Measurements from ENCODE around the gene CLRN1. TPM values are rescaled to one million over a fixed set of nuclear protein-coding genes. Genes with fewer than 3 reads are reported as not detected.

The CLRN1 gene
- total RNA-seq, 1 donor from 2014 or later: not detected

- no peaks in the 10 kb centered on the region for H3K9me3 Mint-ChIP-seq (ENCODE audit: low read depth)
- no peak for DNase-seq (ENCODE audit: low spot score, unreplicated experiment)
- peaks cover 10% of the 10 kb centered on the region for H3K27me3 Mint-ChIP-seq
- H3K27ac Mint-ChIP-seq: no peak overlapping the region
- no peaks in the 10 kb centered on the region for H3K4me1 Mint-ChIP-seq (ENCODE audit: low read depth)
- no peaks in the 10 kb centered on the region for H3K36me3 Mint-ChIP-seq (ENCODE audit: insufficient read depth)
- no peak overlapping the region for H3K4me3 Mint-ChIP-seq (ENCODE audit: low read depth)
- no peak for TF ChIP-seq CTCF (IDR thresholded peaks at IDR 0.05; ENCODE audit: unreplicated experiment)
Measured at GRCh38 chr3:150930839-150931238, 41.7 kb downstream of the CLRN1 start.

DNA sequence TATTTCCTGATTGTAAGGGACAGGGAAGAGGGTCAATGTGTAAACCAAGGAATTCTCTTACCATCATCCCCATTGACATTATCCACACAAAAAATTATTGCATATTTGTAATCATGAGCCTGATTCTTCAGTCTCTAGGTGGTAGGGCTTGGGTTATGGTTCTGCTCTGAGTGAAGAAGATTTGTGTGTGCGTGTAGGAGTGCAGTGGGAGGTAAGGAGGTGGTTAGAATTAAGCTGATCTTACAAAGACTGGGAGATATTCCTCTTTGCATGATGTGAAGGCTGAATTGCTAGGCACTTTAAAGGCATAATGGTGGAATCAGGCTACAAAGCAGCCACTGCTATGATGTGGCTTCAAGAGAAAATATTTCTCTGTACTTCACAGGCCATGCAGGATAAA lies 44.3 kb downstream of the CLRN1 start:
- Mint-ChIP-seq H3K36me3 (ENCODE audit: insufficient read depth) (no peaks in the 10 kb centered on the region), H3K4me3 (ENCODE audit: low read depth) (no peak overlapping the region), H3K27ac (no peak overlapping the region), H3K27me3 (peaks cover 12% of the 10 kb centered on the region), H3K9me3 (ENCODE audit: low read depth) (no peaks in the 10 kb centered on the region), H3K4me1 (ENCODE audit: low read depth) (no peaks in the 10 kb centered on the region)
- no peak for DNase-seq (ENCODE audit: low spot score, unreplicated experiment)
- TF ChIP-seq CTCF (IDR thresholded peaks at IDR 0.05; ENCODE audit: unreplicated experiment): no peak

DNA sequence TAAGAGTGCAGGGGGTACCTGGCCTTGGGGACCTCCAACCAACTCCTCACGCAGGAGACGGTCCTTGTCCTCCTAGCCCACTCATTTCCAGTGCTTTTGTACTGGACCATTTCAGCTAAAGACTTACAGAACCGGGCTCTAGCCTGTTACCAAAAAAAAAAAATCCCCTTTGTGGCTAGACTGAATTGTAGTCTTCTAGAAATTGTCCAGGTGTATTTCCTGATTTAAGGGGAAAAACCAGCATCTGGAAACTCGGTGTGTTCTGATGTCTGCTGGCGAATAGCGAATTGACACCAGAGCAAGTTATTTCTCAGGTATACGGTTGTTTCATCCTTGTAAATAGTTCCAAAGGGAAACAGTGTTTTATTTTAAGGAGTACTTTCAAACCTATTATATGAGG lies 46.2 kb downstream of the CLRN1 start:
- Mint-ChIP-seq H3K27ac (no peak overlapping the region), H3K4me3 (ENCODE audit: low read depth) (no peak overlapping the region), H3K27me3 (peaks cover 15% of the 10 kb centered on the region), H3K9me3 (ENCODE audit: low read depth) (no peaks in the 10 kb centered on the region), H3K36me3 (ENCODE audit: insufficient read depth) (no peaks in the 10 kb centered on the region), H3K4me1 (ENCODE audit: low read depth) (no peaks in the 10 kb centered on the region)
- no peak for TF ChIP-seq CTCF (IDR thresholded peaks at IDR 0.05; ENCODE audit: unreplicated experiment)
- no peak for DNase-seq (ENCODE audit: low spot score, unreplicated experiment)

- H3K4me1 Mint-ChIP-seq (ENCODE audit: low read depth): no peaks in the 10 kb centered on the region
- H3K36me3 Mint-ChIP-seq (ENCODE audit: insufficient read depth): no peaks in the 10 kb centered on the region
- peaks cover 15% of the 10 kb centered on the region for H3K27me3 Mint-ChIP-seq
- DNase-seq (ENCODE audit: low spot score, unreplicated experiment): peak; percentile 60
- TF ChIP-seq CTCF (IDR thresholded peaks at IDR 0.05; ENCODE audit: unreplicated experiment): peak; percentile 86
- H3K4me3 Mint-ChIP-seq (ENCODE audit: low read depth): peak overlapping the region; percentile 48
- no peaks in the 10 kb centered on the region for H3K9me3 Mint-ChIP-seq (ENCODE audit: low read depth)
- no peak overlapping the region for H3K27ac Mint-ChIP-seq
Measured at GRCh38 chr3:150925751-150926201, 46.8 kb downstream of the CLRN1 start.

DNA sequence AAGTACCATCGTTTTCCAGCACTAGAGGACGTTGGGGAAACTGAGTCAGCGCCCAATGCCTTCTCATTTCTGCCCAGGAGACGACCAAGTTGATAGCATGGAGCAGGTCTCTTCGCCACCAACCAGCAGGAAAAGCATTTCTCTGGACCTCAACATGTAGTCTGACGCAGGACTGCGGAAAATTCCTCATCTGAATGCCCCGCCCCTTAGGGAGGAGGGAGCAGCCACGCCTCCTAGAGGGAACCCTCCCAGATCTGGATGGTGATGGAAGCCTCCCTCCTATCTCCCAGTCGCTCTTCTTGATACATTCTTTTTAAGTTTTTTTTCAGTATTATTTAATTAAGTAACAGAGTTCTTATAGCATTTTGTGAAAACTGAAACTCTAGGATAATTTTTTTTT lies 49.9 kb downstream of the CLRN1 start:
- H3K4me1 Mint-ChIP-seq (ENCODE audit: low read depth): no peaks in the 10 kb centered on the region
- no peak overlapping the region for H3K4me3 Mint-ChIP-seq (ENCODE audit: low read depth)
- no peak for TF ChIP-seq CTCF (IDR thresholded peaks at IDR 0.05; ENCODE audit: unreplicated experiment)
- no peak overlapping the region for H3K27ac Mint-ChIP-seq
- no peaks in the 10 kb centered on the region for H3K9me3 Mint-ChIP-seq (ENCODE audit: low read depth)
- peaks cover 21% of the 10 kb centered on the region for H3K27me3 Mint-ChIP-seq
- no peak for DNase-seq (ENCODE audit: low spot score, unreplicated experiment)
- no peaks in the 10 kb centered on the region for H3K36me3 Mint-ChIP-seq (ENCODE audit: insufficient read depth)
